HepG2 (cell line): Measurements from ENCODE around the gene PDLIM4.

Source experiments
- ATF4 ChIP-seq, 2 experiments: fragments of 450-650 bp in 1 of 2; sonication (generic) in 1 of 2; formaldehyde crosslinking; IDR thresholded peaks; 2 replicates each; pipeline versions ENCODE4 v1.5.0 to v1.8.0; 2020 to 2022; ENCODE audit warnings: mild to moderate bottlenecking in 1 of 2, missing genetic modification reagents in 1 of 2
- CTCF ChIP-seq: sonication (generic); formaldehyde crosslinking; IDR thresholded peaks from 2 replicates; pipeline ENCODE4 v1.5.0; 2020; ENCODE audit warnings: mild to moderate bottlenecking, missing genetic modification reagents, moderate library complexity
- JUND ChIP-seq: sonication (generic); formaldehyde crosslinking; IDR thresholded peaks from 2 replicates; pipeline ENCODE4 v1.8.0; 2022; ENCODE audit warnings: mild to moderate bottlenecking, missing genetic modification reagents
- MEIS1 ChIP-seq: sonication (generic); formaldehyde crosslinking; IDR thresholded peaks from 2 replicates; pipeline ENCODE4 v1.9.0; 2021; ENCODE audit warnings: mild to moderate bottlenecking, missing genetic modification reagents, moderate library complexity, borderline replicate concordance
- NFATC3 ChIP-seq: sonication (generic); formaldehyde crosslinking; IDR thresholded peaks from 2 replicates; pipeline ENCODE4 v1.5.1; 2020; ENCODE audit warnings: mild to moderate bottlenecking, missing genetic modification reagents
- NFYB ChIP-seq: sonication (generic); formaldehyde crosslinking; IDR thresholded peaks from 2 replicates; pipeline ENCODE4 v1.4.0; 2020; ENCODE audit warnings: missing genetic modification reagents
- POLR2AphosphoS5 ChIP-seq: IDR thresholded peaks from 2 replicates; pipeline ENCODE4 v1.6.1; 2012; ENCODE audit warnings: low read depth, low read length
- RBM22 ChIP-seq: fragments of 200-400 bp; formaldehyde crosslinking; optimal IDR thresholded peaks from 2 replicates; pipeline ENCODE3; 2017; ENCODE audit warnings: mild to moderate bottlenecking, low read length, moderate library complexity
- SMAD1 ChIP-seq: sonication (generic); formaldehyde crosslinking; IDR thresholded peaks from 2 replicates; pipeline ENCODE4 v1.4.0; 2020; ENCODE audit warnings: missing genetic modification reagents, low read depth, mild to moderate bottlenecking, borderline replicate concordance
- XBP1 ChIP-seq: sonication (generic); formaldehyde crosslinking; IDR thresholded peaks from 2 replicates; pipeline ENCODE4 v1.5.0; 2020; ENCODE audit warnings: missing genetic modification reagents
- YY1 ChIP-seq: IDR thresholded peaks from 2 replicates; pipeline ENCODE4 v1.6.1; 2011; ENCODE audit warnings: low read length, low read depth, moderate library complexity, mild to moderate bottlenecking; ENCODE audit not compliant: insufficient read depth, insufficient replicate concordance
- ZNF274 ChIP-seq: sonication (generic); formaldehyde crosslinking; IDR thresholded peaks from 2 replicates; pipeline ENCODE4 v1.5.1; 2020; ENCODE audit warnings: mild to moderate bottlenecking, missing genetic modification reagents

GRCh38 chr5:132245593-132245992 lies 11.9 kb upstream of the PDLIM4 start:
- TF ChIP-seq SMAD1 (CRISPR knock-in tag): no peak
- no peak for TF ChIP-seq YY1
- no peak for TF ChIP-seq ATF4 (CRISPR knock-in tag; IDR thresholded peaks at IDR 0.05)
- no peak for TF ChIP-seq CTCF (CRISPR knock-in tag)
- no peak for TF ChIP-seq XBP1
- no peak for TF ChIP-seq NFYB (CRISPR knock-in tag)
- no peak for TF ChIP-seq RBM22
- no peak for TF ChIP-seq NFATC3 (CRISPR knock-in tag)
- TF ChIP-seq ZNF274: no peak
- TF ChIP-seq MEIS1 (CRISPR knock-in tag): no peak
- TF ChIP-seq JUND: no peak
- TF ChIP-seq POLR2AphosphoS5: no peak
